Tibial artery (tissue), 4 donors: Measurements from ENCODE around the gene BMP8B.
"Not testable (repeated sequence)": the region's sequence is repeated elsewhere in the genome, so short reads cannot be mapped to it uniquely, and the experiment has no call there.

Source experiments
- DNase-seq, 2 donors: peaks; one replicate each; pipeline ENCODE4 v3.0.0-alpha.2; 2019
- H3K27ac ChIP-seq, 2 donors: fragments of 200-600 bp; sonication (generic) in 1 of 2; 1 replicate in 1 of 2; 2 replicates in 1 of 2; pipeline ENCODE4 v1.5.1; 2018 to 2019; ENCODE audit warnings: mild to moderate bottlenecking in 1 of 2
- H3K27me3 ChIP-seq, 2 donors: fragments of 200-600 bp; sonication (generic) in 1 of 2; one replicate each; pipeline versions ENCODE4 v1.5.1 to v1.6.0; 2016 to 2019
- H3K36me3 ChIP-seq, 3 donors: fragments of 200-600 bp; sonication (generic) in 2 of 3; one replicate each; pipeline ENCODE4 v1.5.1; 2016 to 2019; ENCODE audit warnings: mild to moderate bottlenecking in 2 of 3
- H3K4me1 ChIP-seq, 4 donors: fragments of 200-600 bp; sonication (generic) in 2 of 4; 1 replicate in 3 of 4; 2 replicates in 1 of 4; pipeline ENCODE4 v1.5.1; 2016 to 2019
- H3K4me3 ChIP-seq, 2 donors: fragments of 200-600 bp; sonication (generic) in 1 of 2; 1 replicate in 1 of 2; 2 replicates in 1 of 2; pipeline ENCODE4 v1.5.1; 2018 to 2019; ENCODE audit warnings: mild to moderate bottlenecking in 2 of 2
- H3K9me3 ChIP-seq, 3 donors: fragments of 200-600 bp; sonication (generic) in 1 of 3; one replicate each; pipeline ENCODE4 v1.5.1; 2016 to 2019
- CTCF ChIP-seq, 2 experiments: fragments of 200-600 bp in 1 of 2; fragments of 450-650 bp in 1 of 2; IDR thresholded peaks; one replicate each; pipeline ENCODE4 v1.5.1; 2017 to 2019; ENCODE audit warnings: antibody characterized with exemption in 2 of 2, mild to moderate bottlenecking in 1 of 2, moderate library complexity in 1 of 2
- intact Hi-C: fragments of 100-400 bp; cut with DNase I; formaldehyde crosslinking; loops from one replicate; pipeline ENCODE4 v1.15.0; 2023; ENCODE audit warnings: low total_unique reads

Gene BMP8B

GRCh38 chr1:39776886-39777285 lies 11.8 kb downstream of the BMP8B start:
- H3K27me3 ChIP-seq, result peaks cover 0 to 15% of the 10 kb centered on the region in 2 donors
- no peaks in the 10 kb centered on the region for H3K36me3 ChIP-seq
- intact Hi-C loops, result no loop called here
- no peak for TF ChIP-seq CTCF (IDR thresholded peaks at IDR 0.05)
- H3K4me1 ChIP-seq, result no peaks in the 10 kb centered on the region
- no peak overlapping the region for H3K27ac ChIP-seq
- no peak for DNase-seq
- H3K9me3 ChIP-seq, result no peaks in the 10 kb centered on the region
- H3K4me3 ChIP-seq, result no peak overlapping the region

- Histone ChIP-seq H3K4me1 (no peaks in the 10 kb centered on the region), H3K27ac (no peak overlapping the region), H3K9me3 (no peaks in the 10 kb centered on the region), H3K27me3 (peaks cover 0 to 15% of the 10 kb centered on the region in 2 donors), H3K36me3 (no peaks in the 10 kb centered on the region), H3K4me3 (no peak overlapping the region)
- TF ChIP-seq CTCF (IDR thresholded peaks at IDR 0.05), result no peak
- no peak for DNase-seq
- intact Hi-C loops, result no loop called here
Observed at GRCh38 chr1:39776400-39776713, 12.3 kb downstream of the BMP8B start.

GRCh38 chr1:39775676-39776399 lies 12.8 kb downstream of the BMP8B start:
- H3K36me3 ChIP-seq, DNase-seq, H3K4me1 ChIP-seq, H3K4me3 ChIP-seq, H3K27ac ChIP-seq, intact Hi-C loops, H3K9me3 ChIP-seq: not testable (repeated sequence)
- peaks cover 0 to 19% of the 10 kb centered on the region in 2 donors for H3K27me3 ChIP-seq

GRCh38 chr1:39775141-39775540 lies 13.5 kb downstream of the BMP8B start:
- H3K4me1 ChIP-seq, H3K27ac ChIP-seq, H3K36me3 ChIP-seq, H3K9me3 ChIP-seq, DNase-seq, intact Hi-C loops, H3K4me3 ChIP-seq: not testable (repeated sequence)
- peaks cover 0 to 19% of the 10 kb centered on the region in 2 donors for H3K27me3 ChIP-seq

GRCh38 chr1:39773369-39773979 lies 15.2 kb downstream of the BMP8B start:
- DNase-seq, intact Hi-C loops, H3K9me3 ChIP-seq, H3K36me3 ChIP-seq, H3K4me1 ChIP-seq, H3K27ac ChIP-seq, H3K4me3 ChIP-seq: not testable (repeated sequence)
- peaks cover 0 to 12% of the 10 kb centered on the region in 2 donors for H3K27me3 ChIP-seq

- H3K9me3 ChIP-seq, H3K27me3 ChIP-seq, H3K4me3 ChIP-seq, intact Hi-C loops, DNase-seq, H3K36me3 ChIP-seq, H3K4me1 ChIP-seq, H3K27ac ChIP-seq: not testable (repeated sequence)
Observed at GRCh38 chr1:39771022-39771532, 17.6 kb downstream of the BMP8B start, which contains the start of gene OXCT2. Gene OXCT2 (minus strand): TSS chr1:39771348. CDS start chr1:39771255, 93 bp downstream.

GRCh38 chr1:39770100-39771021 lies 18.3 kb downstream of the BMP8B start:
- DNase-seq, H3K27ac ChIP-seq, H3K4me1 ChIP-seq, intact Hi-C loops, H3K9me3 ChIP-seq, H3K27me3 ChIP-seq, H3K4me3 ChIP-seq, H3K36me3 ChIP-seq: not testable (repeated sequence)

GRCh38 chr1:39769502-39769901 lies 19.2 kb downstream of the BMP8B start:
- H3K36me3 ChIP-seq, H3K27ac ChIP-seq, H3K27me3 ChIP-seq, intact Hi-C loops, H3K4me3 ChIP-seq, H3K4me1 ChIP-seq, DNase-seq, H3K9me3 ChIP-seq: not testable (repeated sequence)

- H3K9me3 ChIP-seq, H3K27ac ChIP-seq, H3K27me3 ChIP-seq, H3K4me1 ChIP-seq, DNase-seq, intact Hi-C loops, H3K4me3 ChIP-seq: not testable (repeated sequence)
- H3K36me3 ChIP-seq, result peaks cover 0 to 16% (median 0%) of the 10 kb centered on the region in 3 donors
Observed at GRCh38 chr1:39766466-39766865, 22.2 kb downstream of the BMP8B start.

- H3K4me1 ChIP-seq, H3K27me3 ChIP-seq, H3K4me3 ChIP-seq, H3K27ac ChIP-seq, intact Hi-C loops, DNase-seq, H3K9me3 ChIP-seq: not testable (repeated sequence)
- peaks cover 0 to 35% (median 12%) of the 10 kb centered on the region in 3 donors for H3K36me3 ChIP-seq
Observed at GRCh38 chr1:39764512-39764911, 24.2 kb downstream of the BMP8B start.

GRCh38 chr1:39763619-39764374 lies 24.9 kb downstream of the BMP8B start:
- H3K27me3 ChIP-seq, H3K27ac ChIP-seq, H3K9me3 ChIP-seq, H3K4me3 ChIP-seq, DNase-seq, intact Hi-C loops, H3K4me1 ChIP-seq: not testable (repeated sequence)
- peaks cover 3 to 42% (median 18%) of the 10 kb centered on the region in 3 donors for H3K36me3 ChIP-seq
